H1 (cell line): Measurements from ENCODE around the gene PRRC1. TPM values are rescaled to one million over a fixed set of nuclear protein-coding genes. Genes with fewer than 3 reads are reported as not detected.

Experiments
- CTCF ChIA-PET: fragments of 300-600 bp; sonication (Branson Sonifier 250); formaldehyde crosslinking; loops from one replicate; lab custom pipeline; 2021; ENCODE audit not compliant: partially characterized antibody; lab: Charles Lee
- POLR2A ChIA-PET: fragments of 300-600 bp; sonication (Branson Sonifier 250); formaldehyde crosslinking; loops from one replicate; lab custom pipeline; 2021; ENCODE audit warnings: inconsistent platforms; ENCODE audit not compliant: partially characterized antibody; lab: Charles Lee
- DNase-seq, 2 experiments: peaks; one replicate each; pipeline versions ENCODE4 v3.0.0 to v3.0.0-alpha.2; 2010 to 2022; ENCODE audit warnings: low spot score in 2 of 2, low read depth in 1 of 2, mixed read lengths in 1 of 2
- FAIRE-seq: peaks from 2 replicates; lab custom pipeline; 2011; peaks lifted over from hg19 to GRCh38; lab: Jason Lieb, UNC
- H2AFZ ChIP-seq: 2 replicates; pipeline ENCODE4 v1.8.1; 2012; ENCODE audit warnings: low read length, inconsistent platforms
- H2AK5ac ChIP-seq: 2 replicates; pipeline ENCODE4 v1.6.1; 2013; ENCODE audit warnings: low read depth, low read length
- H2BK120ac ChIP-seq: replicated peaks from 2 replicates; pipeline ENCODE3; 2013; ENCODE audit warnings: low read depth, low read length, inconsistent platforms
- H2BK12ac ChIP-seq: 2 replicates; pipeline ENCODE4 v1.6.1; 2013; ENCODE audit warnings: low read depth, low read length
- H2BK15ac ChIP-seq: 2 replicates; pipeline ENCODE4 v1.6.1; 2013; ENCODE audit warnings: low read length
- H2BK20ac ChIP-seq: 2 replicates; pipeline ENCODE4 v1.6.1; 2013; ENCODE audit warnings: low read length
- H2BK5ac ChIP-seq: 2 replicates; pipeline ENCODE4 v1.6.1; 2013; ENCODE audit warnings: low read depth, low read length
- H3K14ac ChIP-seq: 2 replicates; pipeline ENCODE4 v1.6.1; 2013; ENCODE audit warnings: inconsistent platforms; ENCODE audit not compliant: insufficient read length
- H3K18ac ChIP-seq: 2 replicates; pipeline ENCODE4 v1.6.1; 2013; ENCODE audit warnings: low read length; ENCODE audit errors: extremely low read depth
- H3K23ac ChIP-seq: 2 replicates; pipeline ENCODE4 v1.6.1; 2013; ENCODE audit warnings: inconsistent platforms; ENCODE audit not compliant: insufficient read length
- H3K23me2 ChIP-seq: 2 replicates; pipeline ENCODE4 v1.6.1; 2013; ENCODE audit warnings: low read depth, low read length
- H3K27ac ChIP-seq: 2 replicates; pipeline ENCODE4 v1.6.1; 2011; ENCODE audit warnings: low read depth, low read length, inconsistent platforms
- H3K27me3 ChIP-seq, 4 experiments: replicated peaks in 1 of 4; 1 replicate in 1 of 4; 2 replicates in 3 of 4; pipeline versions ENCODE4 v1.6.1 to v1.8.1; 2011 to 2013; ENCODE audit warnings: low read length in 3 of 4, mild to moderate bottlenecking in 3 of 4, inconsistent platforms in 2 of 4, mixed read lengths in 2 of 4, moderate library complexity in 1 of 4; ENCODE audit not compliant: control insufficient read depth in 3 of 4, insufficient read depth in 3 of 4; ENCODE audit errors: extremely low read depth in 1 of 4
- H3K36me3 ChIP-seq, 4 experiments: 2 replicates each; pipeline versions ENCODE4 v1.6.1 to v1.8.1; 2011 to 2013; ENCODE audit warnings: mild to moderate bottlenecking in 4 of 4, low read length in 3 of 4, moderate library complexity in 2 of 4, control low read depth in 1 of 4, inconsistent platforms in 1 of 4; ENCODE audit not compliant: insufficient read depth in 4 of 4, control insufficient read depth in 2 of 4
- H3K4ac ChIP-seq: replicated peaks from 2 replicates; pipeline ENCODE3; 2013; ENCODE audit warnings: low read length, low read depth, mixed read lengths, inconsistent platforms; ENCODE audit not compliant: insufficient read length
- H3K4me1 ChIP-seq, 4 experiments: replicated peaks in 1 of 4; 1 replicate in 1 of 4; 2 replicates in 3 of 4; pipeline versions ENCODE4 v1.6.1 to v1.8.1; 2011 to 2013; ENCODE audit warnings: low read length in 3 of 4, inconsistent platforms in 2 of 4, mixed read lengths in 1 of 4; ENCODE audit not compliant: insufficient read depth in 4 of 4, control insufficient read depth in 3 of 4
- H3K4me2 ChIP-seq, 2 experiments: 2 replicates each; pipeline versions ENCODE4 v1.6.1 to v1.8.1; 2011 to 2013; ENCODE audit warnings: low read depth in 2 of 2, low read length in 2 of 2, control low read depth in 1 of 2, inconsistent platforms in 1 of 2, mild to moderate bottlenecking in 1 of 2; ENCODE audit not compliant: insufficient read depth in 1 of 2
- H3K4me3 ChIP-seq, 4 experiments: fragments of 200-600, 300-600 bp in 1 of 4; sonication (generic), shearing (Covaris generic), sonication (Bioruptor Twin) in 1 of 4; 2 replicates each; pipeline versions ENCODE4 v1.5.1 to v1.8.1; 2011 to 2016; ENCODE audit warnings: low read length in 4 of 4, low read depth in 3 of 4, control low read depth in 2 of 4, inconsistent platforms in 2 of 4, mild to moderate bottlenecking in 2 of 4, mixed read lengths in 1 of 4, moderate library complexity in 1 of 4; ENCODE audit not compliant: insufficient read depth in 2 of 4; ENCODE audit errors: extremely low read depth in 1 of 4
- H3K56ac ChIP-seq: replicated peaks from 2 replicates; pipeline ENCODE3; 2013; ENCODE audit warnings: low read depth, mild to moderate bottlenecking, mixed read lengths, low read length, inconsistent platforms; ENCODE audit not compliant: insufficient read length
- H3K79me1 ChIP-seq: 2 replicates; pipeline ENCODE4 v1.6.1; 2013; ENCODE audit warnings: low read depth, low read length, control low read depth
- H3K79me2 ChIP-seq, 2 experiments: 2 replicates each; pipeline versions ENCODE4 v1.6.1 to v1.8.1; 2012 to 2013; ENCODE audit warnings: low read length in 2 of 2, mild to moderate bottlenecking in 2 of 2, inconsistent platforms in 1 of 2; ENCODE audit not compliant: insufficient read depth in 2 of 2, control insufficient read depth in 1 of 2
- H3K9ac ChIP-seq, 4 experiments: replicated peaks in 1 of 4; 1 replicate in 1 of 4; 2 replicates in 3 of 4; pipeline versions ENCODE4 v1.6.1 to v1.8.1; 2011 to 2013; ENCODE audit warnings: low read depth in 3 of 4, low read length in 3 of 4, control low read depth in 2 of 4, mild to moderate bottlenecking in 2 of 4, moderate library complexity in 2 of 4, inconsistent platforms in 1 of 4; ENCODE audit errors: extremely low read depth in 1 of 4
- H3K9me3 ChIP-seq, 2 experiments: 2 replicates each; pipeline versions ENCODE4 v1.6.1 to v1.8.1; 2012 to 2013; ENCODE audit warnings: mild to moderate bottlenecking in 2 of 2, moderate library complexity in 2 of 2, control low read depth in 1 of 2, inconsistent platforms in 1 of 2, low read depth in 1 of 2, low read length in 1 of 2, mixed read lengths in 1 of 2; ENCODE audit not compliant: insufficient read depth in 2 of 2
- H4K20me1 ChIP-seq, 2 experiments: replicated peaks in 1 of 2; 2 replicates each; pipeline versions ENCODE3 to v1.8.1; 2011 to 2013; ENCODE audit warnings: inconsistent platforms in 2 of 2, low read length in 2 of 2, mild to moderate bottlenecking in 1 of 2; ENCODE audit not compliant: insufficient read depth in 2 of 2, control insufficient read depth in 1 of 2
- H4K5ac ChIP-seq: 2 replicates; pipeline ENCODE4 v1.6.1; 2013; ENCODE audit warnings: low read length, low read depth, mixed read lengths, inconsistent platforms; ENCODE audit not compliant: insufficient read length
- H4K8ac ChIP-seq: 2 replicates; pipeline ENCODE4 v1.8.0; 2013; ENCODE audit warnings: mild to moderate bottlenecking, moderate library complexity, low read length, inconsistent platforms; ENCODE audit not compliant: insufficient read depth; ENCODE audit errors: extremely low read depth
- H4K91ac ChIP-seq: replicated peaks from 2 replicates; pipeline ENCODE3; 2013; ENCODE audit warnings: low read length, mixed read lengths, inconsistent platforms; ENCODE audit not compliant: insufficient read length
- BCL11A ChIP-seq, 2 experiments: IDR thresholded peaks; one replicate each; pipeline ENCODE4 v1.6.1; 2011; ENCODE audit warnings: low read depth in 2 of 2, low read length in 2 of 2, mild to moderate bottlenecking in 2 of 2
- RXRA ChIP-seq: IDR thresholded peaks from 2 replicates; pipeline ENCODE4 v1.6.1; 2011; ENCODE audit warnings: low read depth, mild to moderate bottlenecking, low read length, moderate library complexity; ENCODE audit not compliant: insufficient read depth
- SIX5 ChIP-seq: IDR thresholded peaks from 2 replicates; pipeline ENCODE4 v1.6.1; 2011; ENCODE audit warnings: mild to moderate bottlenecking, low read depth, low read length
- WGBS, 2 experiments: shearing (Covaris generic) in 1 of 2; methylation state at CpG; one replicate each; pipeline versions ENCODE4 v1.1.6 to v1.1.7; 2013 to 2015; ENCODE audit warnings: low lambda C conversion rate in 2 of 2, mixed read lengths in 2 of 2, inconsistent platforms in 1 of 2, low coverage in 1 of 2, missing lambda C conversion rate in 1 of 2; ENCODE audit not compliant: insufficient replicate concordance in 2 of 2, insufficient coverage in 1 of 2, insufficient read length in 1 of 2; ENCODE audit errors: extremely low coverage in 1 of 2, missing lambda C conversion rate in 1 of 2; 5-methylcytosine and 5-hydroxymethylcytosine counted together
- polyA plus RNA-seq, 7 experiments: library from polyadenylated mRNA; depleted of rRNA in 3 of 7; stranded (reverse) in 5 of 7; unstranded in 2 of 7; fragments of >200 nt in 5 of 7; fragments of 200-250 nt in 2 of 7; gene quantifications; 1 replicate in 5 of 7; 2 replicates in 1 of 7; 4 replicates in 1 of 7; pipeline versions ENCODE4 v1.2.1 to v1.2.3, GENCODE V29; 2011 to 2013; ENCODE audit warnings: missing spikeins in 2 of 7, mixed read lengths in 2 of 7
- total RNA-seq: library from RNA; stranded (reverse); fragmentation: NEBNext Ultra II Directional; extraction: Animal tissue kit (Norgen Biotek cat#: 25700); gene quantifications from 2 replicates; pipeline ENCODE4 v1.2.1, GENCODE V29; 2021

Gene PRRC1
- total and polyA plus RNA-seq, 2 of the 8 experiments (the other 6 are each of a cell fraction or from before 2014, with no cell fraction given): 54.6 to 78.6 TPM

DNA sequence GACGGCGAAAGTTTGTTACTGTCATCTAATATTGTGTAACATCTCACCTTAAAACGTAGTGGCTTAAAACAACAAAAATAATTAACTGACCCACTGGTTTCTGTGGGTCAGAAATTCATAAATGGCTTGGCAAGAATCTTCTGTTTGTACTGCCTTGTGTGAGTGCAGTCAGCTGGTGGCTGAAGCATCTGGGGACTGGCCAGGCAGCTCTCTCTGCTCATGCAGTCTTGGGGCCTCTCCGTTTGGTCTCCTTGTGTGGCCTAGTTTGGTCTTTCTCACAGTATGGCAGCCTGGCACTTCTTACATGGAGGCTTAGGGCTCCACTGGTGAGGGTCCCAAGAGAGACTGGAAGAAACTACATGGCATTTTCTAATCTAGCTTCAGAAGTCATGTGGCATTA is 82.4 kb downstream of the PRRC1 start:
- FAIRE-seq: no peak
- whole genome bisulfite sequencing, 2 experiments: 85% methylated on average over 4 of the region's 4 CpGs; no CpG with 5 or more reads in 1 of the 2 experiments
- POLR2A ChIA-PET: no interaction called here

More for the DNA sequence above, 82.4 kb downstream of the PRRC1 start:
- H3K9me3 ChIP-seq: no peaks in the 10 kb centered on the region
- H3K79me1 ChIP-seq: no peaks in the 10 kb centered on the region
- H3K18ac ChIP-seq: no peak overlapping the region
- no peak for DNase-seq
- H3K4me1 ChIP-seq: peaks cover 0 to 8% (median 0%) of the 10 kb centered on the region in 4 experiments; a peak in 1 of 7 replicates
- no peaks in the 10 kb centered on the region for H3K79me2 ChIP-seq
- no peak overlapping the region for H3K4me2 ChIP-seq
- no peak for TF ChIP-seq RXRA
- TF ChIP-seq BCL11A (IDR thresholded peaks at IDR 0.05; ENCODE audit: low read depth in 2 of 2, low read length in 2 of 2): no peak
- TF ChIP-seq SIX5: no peak
- TF ChIP-seq, all 59 proteins: peak for 0
- no peak overlapping the region for H4K91ac ChIP-seq
- H2BK12ac ChIP-seq: no peak overlapping the region
- no peak overlapping the region for H2BK120ac ChIP-seq
- H3K14ac ChIP-seq: no peak overlapping the region
- no peaks in the 10 kb centered on the region for H3K36me3 ChIP-seq
- H2AK5ac ChIP-seq: no peak overlapping the region
- no peaks in the 10 kb centered on the region for H4K20me1 ChIP-seq
- no peaks in the 10 kb centered on the region for H3K23me2 ChIP-seq
- H2BK5ac ChIP-seq: no peak overlapping the region
- H2BK15ac ChIP-seq: no peak overlapping the region
- no peak overlapping the region for H3K23ac ChIP-seq
- no peak overlapping the region for H4K5ac ChIP-seq
- H3K4ac ChIP-seq: no peak overlapping the region
- no peak overlapping the region for H2AFZ ChIP-seq
- CTCF ChIA-PET: interaction anchor here (0.6 to 2.0 kb wide), 5 partner anchors 10 to 278 kb away, joined by 3 to 9 read pairs (median 3); no protein-coding TSS in a partner anchor
- H3K56ac ChIP-seq: no peak overlapping the region
- no peak overlapping the region for H2BK20ac ChIP-seq
- no peak overlapping the region for H3K4me3 ChIP-seq
- H3K27me3 ChIP-seq: no peaks in the 10 kb centered on the region
- H3K9ac ChIP-seq: no peak overlapping the region
- no peak overlapping the region for H4K8ac ChIP-seq
- H3K27ac ChIP-seq: no peak overlapping the region
